SK-N-SH treated with all-trans-retinoic acid at 6 μM for 48 hours (cell line): ENCODE results near the gene RAI14.

Source experiments
- ATAC-seq: fragments of 200-7000 bp; cut with Tn5 transposase; 3 replicates; pipeline ENCODE4 v1.9.1; 2020; ENCODE audit warnings: mild to moderate bottlenecking, moderate library complexity
- ARNTL ChIP-seq: fragments of 450-650 bp; formaldehyde crosslinking; IDR thresholded peaks from 2 replicates; pipeline ENCODE4 v1.5.0; 2020; ENCODE audit warnings: low read depth, mild to moderate bottlenecking, moderate library complexity, borderline replicate concordance
- BACH2 ChIP-seq: fragments of 250-450 bp; sonication (Bioruptor Pico); IDR thresholded peaks from 2 replicates; pipeline ENCODE4 v1.9.0; 2021; ENCODE audit warnings: mild to moderate bottlenecking, borderline replicate concordance
- CREB5 ChIP-seq: fragments of 250-450 bp; sonication (Bioruptor Pico); IDR thresholded peaks from 2 replicates; pipeline ENCODE4 v1.5.1; 2020; ENCODE audit warnings: low read depth, mild to moderate bottlenecking, moderate library complexity
- CSDC2 ChIP-seq: fragments of 250-450 bp; sonication (Bioruptor Pico); IDR thresholded peaks from 2 replicates; pipeline ENCODE4 v1.5.0; 2020; ENCODE audit warnings: mild to moderate bottlenecking, moderate library complexity
- CSRNP3 ChIP-seq: fragments of 250-450 bp; sonication (Bioruptor Pico); IDR thresholded peaks from 2 replicates; pipeline ENCODE4 v1.5.1; 2021; ENCODE audit warnings: mild to moderate bottlenecking, moderate library complexity
- ESRRG ChIP-seq: fragments of 250-450 bp; sonication (Bioruptor Pico); IDR thresholded peaks from 2 replicates; pipeline ENCODE4 v1.6.1; 2021; ENCODE audit warnings: mild to moderate bottlenecking
- ISL1 ChIP-seq: fragments of 250-450 bp; sonication (Bioruptor Pico); IDR thresholded peaks from 2 replicates; pipeline ENCODE4 v2.1.2; 2022; ENCODE audit warnings: mild to moderate bottlenecking, moderate library complexity
- OSR1 ChIP-seq: fragments of 250-450 bp; sonication (Bioruptor Pico); IDR thresholded peaks from 2 replicates; pipeline ENCODE4 v1.8.0; 2022; ENCODE audit warnings: moderate library complexity, mild to moderate bottlenecking, inconsistent platforms
- POU6F1 ChIP-seq: fragments of 250-450 bp; sonication (Bioruptor Pico); IDR thresholded peaks from 2 replicates; pipeline ENCODE4 v1.8.0; 2021; ENCODE audit warnings: low read depth, mild to moderate bottlenecking, moderate library complexity, borderline replicate concordance
- PPARA ChIP-seq: fragments of 250-450 bp; sonication (Bioruptor Pico); IDR thresholded peaks from 2 replicates; pipeline ENCODE4 v1.5.0; 2020; ENCODE audit warnings: mild to moderate bottlenecking, borderline replicate concordance
- RARB ChIP-seq: fragments of 250-450 bp; sonication (Bioruptor Pico); IDR thresholded peaks from 2 replicates; pipeline ENCODE4 v1.8.0; 2021; ENCODE audit warnings: mild to moderate bottlenecking, moderate library complexity
- SNAI2 ChIP-seq: fragments of 250-450 bp; sonication (Bioruptor Pico); IDR thresholded peaks from 2 replicates; pipeline ENCODE4 v1.5.0; 2020; ENCODE audit warnings: mild to moderate bottlenecking, moderate library complexity
- TOX ChIP-seq: fragments of 250-450 bp; sonication (Bioruptor Pico); IDR thresholded peaks from 2 replicates; pipeline ENCODE4 v1.8.0; 2021; ENCODE audit warnings: mild to moderate bottlenecking, moderate library complexity, borderline replicate concordance
- TSHZ2 ChIP-seq: fragments of 250-450 bp; sonication (Bioruptor Pico); IDR thresholded peaks from 2 replicates; pipeline ENCODE4 v1.5.0; 2020; ENCODE audit warnings: mild to moderate bottlenecking, moderate library complexity
- ZC3H10 ChIP-seq: fragments of 250-450 bp; sonication (Bioruptor Pico); IDR thresholded peaks from 2 replicates; pipeline ENCODE4 v1.5.1; 2021; ENCODE audit warnings: mild to moderate bottlenecking, moderate library complexity
- ZFP3 ChIP-seq: fragments of 250-450 bp; sonication (Bioruptor Pico); IDR thresholded peaks from 2 replicates; pipeline ENCODE4 v1.5.0; 2020; ENCODE audit warnings: mild to moderate bottlenecking, moderate library complexity
- ZFP30 ChIP-seq: fragments of 450-650 bp; formaldehyde crosslinking; IDR thresholded peaks from 2 replicates; pipeline ENCODE4 v1.5.0; 2022; ENCODE audit warnings: mild to moderate bottlenecking, moderate library complexity
- ZNF565 ChIP-seq: fragments of 450-650 bp; formaldehyde crosslinking; conservative IDR thresholded peaks from 2 replicates; pipeline ENCODE4 v1.5.0; 2020; ENCODE audit warnings: low read depth, mild to moderate bottlenecking, moderate library complexity
- ZNF70 ChIP-seq: fragments of 450-650 bp; formaldehyde crosslinking; IDR thresholded peaks from 2 replicates; pipeline ENCODE4 v1.5.0; 2020; ENCODE audit warnings: mild to moderate bottlenecking, moderate library complexity
- ZNF8 ChIP-seq: fragments of 450-650 bp; formaldehyde crosslinking; IDR thresholded peaks from 2 replicates; pipeline ENCODE4 v1.5.0; 2020; ENCODE audit warnings: mild to moderate bottlenecking, moderate library complexity
- TF ChIP-seq, protein P1 (sequence below): fragments of 250-450 bp; sonication (Bioruptor Pico); IDR thresholded peaks from 2 replicates; pipeline ENCODE4 v1.8.0; 2020; ENCODE audit warnings: mild to moderate bottlenecking, moderate library complexity, borderline replicate concordance

RAI14 gene

GRCh38 chr5:34639852-34640626, 16.1 kb upstream of the RAI14 start:
- no peak for ATAC-seq
- TF ChIP-seq, protein P1, sequence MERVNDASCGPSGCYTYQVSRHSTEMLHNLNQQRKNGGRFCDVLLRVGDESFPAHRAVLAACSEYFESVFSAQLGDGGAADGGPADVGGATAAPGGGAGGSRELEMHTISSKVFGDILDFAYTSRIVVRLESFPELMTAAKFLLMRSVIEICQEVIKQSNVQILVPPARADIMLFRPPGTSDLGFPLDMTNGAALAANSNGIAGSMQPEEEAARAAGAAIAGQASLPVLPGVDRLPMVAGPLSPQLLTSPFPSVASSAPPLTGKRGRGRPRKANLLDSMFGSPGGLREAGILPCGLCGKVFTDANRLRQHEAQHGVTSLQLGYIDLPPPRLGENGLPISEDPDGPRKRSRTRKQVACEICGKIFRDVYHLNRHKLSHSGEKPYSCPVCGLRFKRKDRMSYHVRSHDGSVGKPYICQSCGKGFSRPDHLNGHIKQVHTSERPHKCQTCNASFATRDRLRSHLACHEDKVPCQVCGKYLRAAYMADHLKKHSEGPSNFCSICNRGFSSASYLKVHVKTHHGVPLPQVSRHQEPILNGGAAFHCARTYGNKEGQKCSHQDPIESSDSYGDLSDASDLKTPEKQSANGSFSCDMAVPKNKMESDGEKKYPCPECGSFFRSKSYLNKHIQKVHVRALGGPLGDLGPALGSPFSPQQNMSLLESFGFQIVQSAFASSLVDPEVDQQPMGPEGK (CRISPR knock-in tag) = no peak
- TF ChIP-seq ZFP3 (no peak), ZC3H10 (no peak), ARNTL (no peak), CREB5 (no peak), PPARA (CRISPR knock-in tag) (no peak), TOX (CRISPR knock-in tag) (no peak), OSR1 (no peak), ISL1 (CRISPR knock-in tag) (no peak), CSDC2 (CRISPR knock-in tag) (no peak), ZNF8 (CRISPR knock-in tag) (no peak), ESRRG (CRISPR knock-in tag) (no peak)

DNA sequence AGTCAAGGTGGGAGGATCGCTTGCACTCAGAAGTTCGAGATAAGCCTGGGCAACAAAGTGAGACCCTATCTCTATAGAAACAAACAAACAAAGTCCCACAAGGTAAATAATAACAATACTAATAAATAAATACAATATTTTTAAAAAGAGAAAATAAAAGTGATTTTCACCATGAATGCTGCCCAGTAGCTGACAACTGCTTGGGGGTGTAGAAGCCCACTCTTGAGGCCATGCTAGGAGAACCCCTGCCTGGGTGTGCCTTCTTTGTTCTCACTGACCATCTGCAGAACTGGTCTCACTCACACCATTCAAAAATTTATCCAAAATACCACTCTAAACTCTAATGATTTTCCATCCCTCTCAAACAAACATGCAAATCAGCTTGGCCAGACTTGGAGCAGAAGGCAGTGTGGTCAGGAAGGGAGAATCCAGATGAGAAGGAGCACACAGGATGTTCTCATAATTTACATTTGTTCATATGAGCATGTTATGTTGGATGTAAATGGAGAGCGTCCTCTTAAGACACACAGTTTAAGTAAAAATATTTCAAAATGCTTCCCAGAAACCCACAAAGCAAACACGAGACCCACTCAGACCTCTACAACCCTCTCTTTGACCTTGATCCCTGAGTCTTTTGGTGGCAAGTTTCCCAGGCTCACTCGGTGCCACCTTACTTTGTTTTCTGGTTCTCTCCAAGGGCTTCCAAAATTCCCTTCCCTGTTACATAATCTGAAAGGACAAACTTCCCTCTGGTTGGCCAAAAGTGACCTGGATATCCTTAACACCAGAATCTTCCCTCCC, 7.9 kb upstream of the RAI14 start:
- no peak for ATAC-seq
- TF ChIP-seq OSR1 = no peak
- no peak for TF ChIP-seq BACH2 (CRISPR knock-in tag)
- no peak for TF ChIP-seq ESRRG (CRISPR knock-in tag)
- no peak for TF ChIP-seq POU6F1
- no peak for TF ChIP-seq ZNF8 (CRISPR knock-in tag)
- no peak for TF ChIP-seq ISL1 (CRISPR knock-in tag)
- no peak for TF ChIP-seq CSRNP3 (CRISPR knock-in tag)
- TF ChIP-seq ZFP30 (CRISPR knock-in tag) = no peak
- no peak for TF ChIP-seq ZC3H10
- TF ChIP-seq CSDC2 (CRISPR knock-in tag) = no peak
- TF ChIP-seq, protein P1 (CRISPR knock-in tag) = no peak
- no peak for TF ChIP-seq CREB5
- no peak for TF ChIP-seq PPARA (CRISPR knock-in tag)
- TF ChIP-seq ZNF565 = no peak
- TF ChIP-seq ARNTL = no peak
- no peak for TF ChIP-seq TOX (CRISPR knock-in tag)
- TF ChIP-seq ZNF70 = no peak
- TF ChIP-seq RARB (CRISPR knock-in tag) = no peak

DNA sequence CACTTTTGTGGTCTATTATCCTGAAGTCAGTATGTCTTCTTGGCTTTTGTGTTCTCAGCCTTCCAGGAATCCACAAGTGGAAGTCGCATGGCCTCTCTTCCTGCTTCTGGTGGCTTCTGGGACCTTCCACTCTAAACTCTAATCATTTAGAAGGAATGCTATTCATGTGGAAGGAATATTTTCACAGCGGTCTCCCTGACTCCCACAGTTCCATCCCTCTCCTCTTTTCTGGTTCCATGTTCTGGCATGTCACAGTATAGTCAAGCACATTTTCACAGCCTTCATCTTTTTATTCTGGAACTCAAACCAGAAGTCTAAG, 7.3 kb upstream of the RAI14 start:
- no peak for ATAC-seq
- TF ChIP-seq PPARA (CRISPR knock-in tag) (no peak), TOX (CRISPR knock-in tag) (no peak), TSHZ2 (no peak), BACH2 (CRISPR knock-in tag) (no peak), ARNTL (no peak), ESRRG (CRISPR knock-in tag) (no peak), SNAI2 (no peak)
